GM23338 (cell line): ENCODE measurements around the gene POLR2A. TPM values are rescaled to one million over a fixed set of nuclear protein-coding genes. Genes with fewer than 3 reads are reported as not detected.

ENCODE experiments used
- ATAC-seq: fragments of 200-7000 bp; cut with Tn5 transposase; 3 replicates; pipeline ENCODE4 v1.9.1; 2020
- DNase-seq: peaks from one replicate; pipeline ENCODE4 v3.0.0-alpha.2; 2015; ENCODE audit warnings: low spot score
- H2AFZ ChIP-seq: fragments of 200-600 bp; sonication (generic); 2 replicates; pipeline ENCODE4 v1.8.0; 2016; ENCODE audit warnings: antibody characterized with exemption, mild to moderate bottlenecking, moderate library complexity
- H3F3A ChIP-seq: fragments of 200-600 bp; sonication (generic); replicated peaks from 2 replicates; pipeline ENCODE4 v1.8.0; 2017; ENCODE audit warnings: antibody characterized with exemption, mixed run types, low read depth
- H3K27ac ChIP-seq: fragments of 200-600 bp; sonication (generic); 2 replicates; pipeline ENCODE4 v1.6.1; 2016; ENCODE audit warnings: low read depth
- H3K27me3 ChIP-seq: fragments of 200-600 bp; sonication (generic); 2 replicates; pipeline ENCODE4 v1.8.0; 2016; ENCODE audit warnings: mild to moderate bottlenecking, mixed run types, moderate library complexity; ENCODE audit not compliant: insufficient read depth
- H3K36me3 ChIP-seq: fragments of 200-600 bp; sonication (generic); 2 replicates; pipeline ENCODE4 v1.8.0; 2016; ENCODE audit warnings: mild to moderate bottlenecking; ENCODE audit not compliant: insufficient read depth
- H3K4me1 ChIP-seq: fragments of 200-600 bp; sonication (generic); 2 replicates; pipeline ENCODE4 v1.8.0; 2016; ENCODE audit warnings: mild to moderate bottlenecking, moderate library complexity; ENCODE audit not compliant: insufficient read depth
- H3K4me2 ChIP-seq: fragments of 200-600 bp; sonication (generic); 2 replicates; pipeline ENCODE4 v1.7.1; 2017; ENCODE audit warnings: mixed run types
- H3K4me3 ChIP-seq: fragments of 200-600 bp; sonication (generic); 2 replicates; pipeline ENCODE4 v1.6.1; 2016; ENCODE audit warnings: mixed run types
- H3K79me2 ChIP-seq: fragments of 200-600 bp; sonication (generic); replicated peaks from 2 replicates; pipeline ENCODE4 v1.8.0; 2017; ENCODE audit warnings: mild to moderate bottlenecking; ENCODE audit not compliant: insufficient read depth
- H3K9me2 ChIP-seq: fragments of 200-600 bp; sonication (generic); 2 replicates; pipeline ENCODE4 v1.8.0; 2017; ENCODE audit not compliant: insufficient read depth
- H4K20me1 ChIP-seq: fragments of 200-600 bp; sonication (generic); replicated peaks from 2 replicates; pipeline ENCODE4 v1.8.0; 2017; ENCODE audit warnings: mild to moderate bottlenecking; ENCODE audit not compliant: insufficient read depth
- H3K27ac Mint-ChIP-seq: 2 replicates; pipeline ENCODE4 v1.8.0; 2020; ENCODE audit warnings: inconsistent platforms, mild to moderate bottlenecking, moderate library complexity, mixed read lengths
- H3K27me3 Mint-ChIP-seq: 3 replicates; pipeline ENCODE4 v1.8.0; 2022; ENCODE audit warnings: low read depth, mild to moderate bottlenecking, moderate library complexity, mixed read lengths, inconsistent platforms; ENCODE audit not compliant: insufficient read depth, poor library complexity
- H3K36me3 Mint-ChIP-seq: 3 replicates; pipeline ENCODE4 v1.8.0; 2021; ENCODE audit warnings: low read depth, mild to moderate bottlenecking, inconsistent platforms, moderate library complexity, mixed read lengths
- H3K4me1 Mint-ChIP-seq: 3 replicates; pipeline ENCODE4 v1.8.0; 2020; ENCODE audit warnings: mild to moderate bottlenecking, inconsistent platforms, mixed read lengths
- H3K4me3 Mint-ChIP-seq: 3 replicates; pipeline ENCODE4 v1.8.0; 2021; ENCODE audit warnings: moderate library complexity, mild to moderate bottlenecking, inconsistent platforms, mixed read lengths
- H3K9me3 Mint-ChIP-seq: 3 replicates; pipeline ENCODE4 v1.8.0; 2020; ENCODE audit warnings: moderate library complexity, mild to moderate bottlenecking, inconsistent platforms, mixed read lengths
- CREB1 ChIP-seq: fragments of 250-450 bp; sonication (Bioruptor Pico); IDR thresholded peaks from 2 replicates; pipeline ENCODE4 v1.5.0; 2020; ENCODE audit warnings: low read depth, mild to moderate bottlenecking, moderate library complexity
- CTCF ChIP-seq, 2 experiments: fragments of 200-600 bp in 1 of 2; sonication (generic) in 1 of 2; conservative IDR thresholded peaks; 2 replicates each; pipeline versions ENCODE4 v1.5.1 to v1.6.1; 2016 to 2017; ENCODE audit warnings: antibody characterized with exemption in 2 of 2, low read depth in 2 of 2, mild to moderate bottlenecking in 2 of 2, moderate library complexity in 1 of 2
- JUNB ChIP-seq: IDR thresholded peaks from one replicate; pipeline ENCODE4 v1.6.1; 2016; ENCODE audit warnings: antibody characterized with exemption; ENCODE audit not compliant: unreplicated experiment
- POLR2AphosphoS5 ChIP-seq: IDR thresholded peaks from 2 replicates; pipeline ENCODE4 v1.6.1; 2016; ENCODE audit warnings: antibody characterized with exemption, low read depth
- REST ChIP-seq: IDR thresholded peaks from one replicate; pipeline ENCODE4 v1.6.1; 2018; ENCODE audit warnings: antibody characterized with exemption; ENCODE audit not compliant: unreplicated experiment
- STAT1 ChIP-seq: IDR thresholded peaks from one replicate; pipeline ENCODE4 v1.6.1; 2016; ENCODE audit warnings: antibody characterized with exemption; ENCODE audit not compliant: unreplicated experiment
- ZNF331 ChIP-seq: fragments of 250-450 bp; sonication (Bioruptor Pico); IDR thresholded peaks from 2 replicates; pipeline ENCODE4 v1.5.0; 2020; ENCODE audit warnings: low read depth, mild to moderate bottlenecking, moderate library complexity
- ZNF462 ChIP-seq: fragments of 250-450 bp; sonication (Bioruptor Pico); IDR thresholded peaks from 2 replicates; pipeline ENCODE4 v1.5.0; 2020; ENCODE audit warnings: mild to moderate bottlenecking, moderate library complexity
- polyA plus RNA-seq: library from polyadenylated mRNA; unstranded; fragments of >200 nt; fragmentation: Nextera tagmentation; extraction: Ambion mirVana; gene quantifications from 2 replicates; pipeline ENCODE4 v1.2.1, GENCODE V29; 2016
- total RNA-seq: library from RNA; depleted of rRNA; stranded (reverse); fragments of >200 nt; shearing (Covaris generic); gene quantifications from 2 replicates; pipeline ENCODE4 v1.2.3, GENCODE V29; 2014

Gene POLR2A
- total and polyA plus RNA-seq, 2 experiments from 2014 or later: 56.8 to 151 TPM

- DNase-seq (no peak), ATAC-seq (no peak)
- 0 out of 2 replicates have a peak, but pooled peaks cover 4% of the 10 kb centered on the region for H3F3A ChIP-seq
- peaks cover 20% of the 10 kb centered on the region for H3K4me1 ChIP-seq
- no peak overlapping the region; the same call in 2 of the 3 replicates for H3K4me3 Mint-ChIP-seq
- no peak overlapping the region for H3K4me3 ChIP-seq
- H3K27ac Mint-ChIP-seq: peak overlapping the region; percentile 16; the same call in 1 of the 2 replicates
- peaks cover 13% of the 10 kb centered on the region for H3K27me3 Mint-ChIP-seq
- peaks cover 35% of the 10 kb centered on the region for H3K4me1 Mint-ChIP-seq
- peaks cover 5% of the 10 kb centered on the region; the same call in 1 of the 3 replicates for H3K36me3 Mint-ChIP-seq
- TF ChIP-seq CTCF (conservative IDR thresholded peaks at IDR 0.05; ENCODE audit: low read depth in 2 of 2) (no peak), JUNB (no peak), POLR2AphosphoS5 (no peak), ZNF331 (no peak), CREB1 (CRISPR knock-in tag) (no peak), REST (no peak), STAT1 (no peak), ZNF462 (CRISPR knock-in tag) (no peak)
- peaks cover 8% of the 10 kb centered on the region; the same call in 1 of the 2 replicates for H4K20me1 ChIP-seq
- no peaks in the 10 kb centered on the region for H3K36me3 ChIP-seq
- H3K9me2 ChIP-seq: no peaks in the 10 kb centered on the region
- no peak overlapping the region for H3K4me2 ChIP-seq
- no peak overlapping the region for H3K27ac ChIP-seq
- no peak overlapping the region for H2AFZ ChIP-seq
- no peaks in the 10 kb centered on the region; the same call in 2 of the 3 replicates for H3K9me3 Mint-ChIP-seq
- peaks cover 58% of the 10 kb centered on the region for H3K79me2 ChIP-seq
- no peaks in the 10 kb centered on the region for H3K27me3 ChIP-seq
These were observed 7.7 kb upstream of the POLR2A start for GRCh38 chr17:7476494-7476893.
